ENCODE data around the gene ENDOD1. TPM values are rescaled to one million over a fixed set of nuclear protein-coding genes. Genes with fewer than 3 reads are reported as not detected.
"Not testable (repeated sequence)": the region's sequence is repeated elsewhere in the genome, so short reads cannot be mapped to it uniquely, and the experiment has no call there.

Gene ENDOD1
- polyA plus RNA-seq, 3 donors: 18.1 to 24.4 (median 22.4) TPM

DNA sequence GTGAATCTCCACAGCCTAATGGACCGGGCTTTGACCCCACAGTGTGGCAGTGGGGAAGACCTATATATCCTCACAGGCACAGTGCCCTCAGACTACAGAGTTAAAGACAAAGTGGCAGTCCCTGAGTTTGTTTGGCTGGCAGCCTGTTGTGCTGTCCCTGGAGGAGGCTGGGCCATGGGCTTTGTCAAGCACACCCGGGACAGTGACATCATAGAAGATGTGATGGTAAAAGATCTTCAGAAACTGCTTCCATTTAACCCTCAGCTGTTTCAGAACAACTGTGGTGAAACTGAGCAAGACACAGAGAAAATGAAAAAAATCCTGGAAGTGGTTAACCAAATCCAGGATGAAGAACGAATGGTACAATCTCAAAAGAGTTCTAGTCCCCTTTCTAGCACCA, 39.0 kb downstream of the ENDOD1 start:
- no peak for DNase-seq (ENCODE audit: extremely low read depth in 1 of 11, low read depth in 9 of 11, low spot score in 4 of 11)

DNA sequence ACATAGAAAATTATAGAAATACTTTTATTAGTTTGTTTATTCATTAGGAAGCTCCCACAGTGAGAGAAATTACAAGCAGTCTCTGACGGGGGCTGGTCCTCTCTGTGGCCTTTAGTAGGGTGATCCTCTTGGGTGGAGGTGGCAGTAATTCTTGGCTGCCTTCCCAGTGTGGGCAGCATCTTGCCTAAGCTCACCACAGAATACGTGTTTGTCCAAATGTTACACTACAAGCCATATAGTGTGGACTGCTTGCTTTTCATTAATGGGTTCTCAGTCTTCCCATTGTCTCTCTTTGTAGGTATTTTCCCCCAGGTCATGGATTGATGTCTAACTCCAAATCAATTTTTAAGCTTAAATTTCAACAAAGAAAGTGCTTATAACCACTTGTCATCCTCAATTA, 43.3 kb downstream of the ENDOD1 start:
- no peak for DNase-seq (ENCODE audit: extremely low read depth in 1 of 11, low read depth in 9 of 11, low spot score in 4 of 11)

DNA sequence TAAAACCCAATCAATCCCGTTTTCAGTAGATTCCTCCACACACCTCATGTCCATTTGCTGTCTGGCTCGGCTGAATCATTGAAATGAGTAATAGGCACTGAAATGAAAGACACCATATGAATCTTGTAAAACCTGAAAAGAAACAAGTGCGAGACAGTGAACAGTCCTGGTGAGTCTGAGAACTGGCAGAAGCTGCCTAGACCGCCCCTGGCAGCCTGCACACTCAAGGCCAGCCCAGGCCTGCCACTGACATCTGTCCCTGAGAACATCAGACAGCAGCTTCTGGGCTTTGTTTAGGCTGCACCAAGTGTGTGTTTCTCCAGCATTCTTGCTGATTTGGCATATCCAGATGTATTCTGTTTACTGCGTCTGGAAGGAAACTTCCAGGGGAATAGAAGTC, 44.8 kb downstream of the ENDOD1 start:
- DNase-seq (ENCODE audit: extremely low read depth in 1 of 11, low read depth in 9 of 11, low spot score in 4 of 11): no peak

DNA sequence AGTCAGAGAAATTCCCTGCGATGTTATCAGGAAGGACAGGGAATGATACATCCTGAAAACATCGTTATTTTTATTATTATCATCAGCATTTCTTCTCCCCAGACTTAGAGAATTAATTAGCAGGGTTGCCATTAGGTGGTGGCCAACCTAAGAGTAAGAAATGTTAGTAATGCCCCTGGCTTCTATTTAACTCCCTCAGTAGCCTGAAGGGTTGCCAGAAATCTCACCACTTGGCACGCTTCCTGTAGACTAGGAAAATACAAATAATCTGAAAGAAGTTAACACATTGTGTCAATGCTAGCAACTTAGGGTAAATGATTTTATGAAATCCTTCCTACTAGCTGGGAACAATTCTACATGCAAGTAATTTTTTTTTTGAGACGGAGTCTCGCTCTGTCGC, 45.5 kb downstream of the ENDOD1 start:
- DNase-seq (ENCODE audit: extremely low read depth in 1 of 11, low read depth in 9 of 11, low spot score in 4 of 11): no peak

DNA sequence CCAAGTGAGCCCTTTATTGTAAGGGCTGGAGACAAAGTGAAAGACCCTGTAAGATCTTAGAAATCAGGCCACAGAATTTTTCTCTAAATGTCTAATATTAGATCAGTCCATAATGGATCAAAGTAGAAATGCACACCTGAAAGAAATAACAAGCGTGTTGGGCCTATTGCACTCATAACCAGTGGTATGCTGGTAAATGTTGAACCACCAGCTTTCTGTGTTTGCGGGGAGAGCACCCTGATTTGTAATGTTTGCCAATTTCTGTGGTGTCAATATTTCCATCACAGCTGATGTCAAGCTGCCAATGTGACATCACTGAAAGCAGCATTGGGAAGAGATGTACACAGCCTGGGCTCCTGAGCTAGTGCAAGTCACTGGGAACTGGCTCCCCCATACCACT, 46.2 kb downstream of the ENDOD1 start:
- no peak for DNase-seq (ENCODE audit: extremely low read depth in 1 of 11, low read depth in 9 of 11, low spot score in 4 of 11)

DNA sequence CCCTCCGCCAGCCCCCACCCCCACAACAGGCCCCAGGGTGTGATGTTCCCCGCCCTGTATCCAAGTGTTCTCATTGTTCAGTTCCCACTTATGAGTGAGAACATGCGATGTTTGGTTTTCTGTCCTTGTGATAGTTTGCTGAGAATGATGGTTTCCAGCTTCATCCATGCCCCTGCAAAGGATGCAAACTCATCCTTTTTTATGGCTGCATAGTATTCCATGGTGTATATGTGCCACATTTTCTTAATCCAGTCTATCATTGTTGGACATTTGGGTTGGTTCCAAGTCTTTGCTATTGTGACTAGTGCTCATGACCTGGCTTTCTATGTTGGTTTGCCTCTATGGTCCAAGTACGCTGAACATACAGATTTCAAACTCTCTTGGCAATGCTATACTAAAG, 47.1 kb downstream of the ENDOD1 start:
- not testable (repeated sequence) for DNase-seq (ENCODE audit: extremely low read depth in 1 of 11, low read depth in 9 of 11, low spot score in 4 of 11)

DNA sequence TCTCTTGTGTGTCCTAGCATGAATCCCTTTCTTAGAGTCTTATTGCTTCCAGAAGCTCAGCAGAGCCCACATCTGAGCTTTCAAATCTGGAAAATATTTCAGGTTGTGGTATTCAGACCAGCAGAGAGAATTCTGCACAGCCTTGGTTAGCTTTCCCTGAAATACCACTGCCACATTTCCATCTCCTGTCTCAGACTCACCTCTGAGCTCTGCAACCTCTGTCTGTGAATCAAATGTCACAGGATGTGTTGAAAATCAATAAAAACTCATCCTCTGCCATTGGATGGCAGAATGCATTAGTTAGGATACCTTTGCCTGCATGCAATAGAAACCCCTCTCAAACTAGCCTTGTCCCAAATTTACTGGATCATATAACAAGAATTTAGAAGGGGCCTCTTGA, 47.7 kb downstream of the ENDOD1 start:
- DNase-seq (ENCODE audit: extremely low read depth in 1 of 11, low read depth in 9 of 11, low spot score in 4 of 11): no peak

DNA sequence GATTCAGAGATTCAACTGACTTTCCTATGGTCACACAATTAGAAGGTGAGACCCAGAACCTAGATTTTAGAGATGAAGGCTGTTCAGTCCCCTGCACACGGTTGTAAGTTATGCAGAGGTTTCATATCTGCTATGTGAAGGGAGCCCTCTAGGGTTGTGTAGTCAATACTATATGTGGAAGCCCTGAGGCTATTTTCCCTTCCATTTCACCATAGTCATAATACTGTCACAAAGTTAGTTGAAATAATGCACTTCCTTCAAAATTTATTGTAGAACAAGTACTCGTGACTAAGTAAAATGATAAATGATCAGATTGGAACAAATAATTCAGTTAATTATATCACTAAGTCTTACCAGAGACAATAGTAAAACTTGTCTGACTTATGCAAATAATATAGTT, 48.8 kb downstream of the ENDOD1 start:
- peak in 1 of 11 donors; percentile 18 for DNase-seq (ENCODE audit: extremely low read depth in 1 of 11, low read depth in 9 of 11, low spot score in 4 of 11)

DNA sequence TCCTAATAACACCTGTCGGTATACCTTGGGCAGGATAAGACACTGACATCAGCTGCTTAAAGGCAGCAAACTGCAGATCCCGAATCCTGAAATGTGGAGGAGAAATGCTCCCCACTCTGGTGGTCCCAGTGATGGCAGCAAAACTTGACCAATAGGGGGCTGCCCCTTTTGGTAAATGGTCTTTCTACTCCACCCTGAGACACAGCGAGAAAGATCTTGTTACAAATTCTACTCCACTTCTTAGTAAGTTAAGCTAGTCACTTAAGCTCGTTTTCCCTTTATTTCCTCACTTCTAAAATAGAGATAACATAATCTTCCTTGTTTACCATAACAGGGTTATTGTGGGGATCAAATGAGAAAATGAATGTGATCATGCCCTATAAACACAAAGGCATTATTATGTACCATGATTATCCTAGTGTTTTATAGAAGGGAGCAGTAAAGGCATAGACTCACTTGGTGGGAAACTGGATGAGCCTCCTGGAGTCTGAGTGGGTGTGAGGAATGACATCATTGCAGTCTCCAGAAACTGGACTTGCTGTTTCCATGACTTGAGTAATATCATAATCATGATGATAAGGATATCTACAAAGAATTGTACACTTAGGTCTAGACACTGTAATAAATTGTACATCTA, 50.9 kb downstream of the ENDOD1 start:
- no peak for DNase-seq (ENCODE audit: extremely low read depth in 1 of 11, low read depth in 9 of 11, low spot score in 4 of 11)

DNA sequence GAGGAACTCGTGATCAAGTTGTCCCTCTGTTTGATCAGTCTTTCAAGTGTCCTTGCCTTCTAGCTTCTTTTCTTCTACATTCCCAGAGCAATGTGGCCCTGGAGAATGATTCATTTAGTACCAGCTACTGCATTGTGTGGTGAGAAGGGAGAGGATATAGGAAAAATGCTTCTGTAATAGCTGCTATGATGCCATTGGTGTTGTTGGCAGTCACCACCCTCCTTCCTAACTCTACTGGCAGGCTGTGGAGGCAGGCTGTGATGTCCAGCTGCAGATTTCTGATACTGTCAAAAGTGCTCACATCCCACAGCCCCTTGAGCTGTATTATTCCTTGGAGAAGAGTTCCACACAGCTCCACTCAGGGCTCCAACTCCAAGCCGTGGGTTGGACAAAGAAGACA, 52.8 kb downstream of the ENDOD1 start:
- DNase-seq (ENCODE audit: extremely low read depth in 1 of 11, low read depth in 9 of 11, low spot score in 4 of 11): no peak

DNA sequence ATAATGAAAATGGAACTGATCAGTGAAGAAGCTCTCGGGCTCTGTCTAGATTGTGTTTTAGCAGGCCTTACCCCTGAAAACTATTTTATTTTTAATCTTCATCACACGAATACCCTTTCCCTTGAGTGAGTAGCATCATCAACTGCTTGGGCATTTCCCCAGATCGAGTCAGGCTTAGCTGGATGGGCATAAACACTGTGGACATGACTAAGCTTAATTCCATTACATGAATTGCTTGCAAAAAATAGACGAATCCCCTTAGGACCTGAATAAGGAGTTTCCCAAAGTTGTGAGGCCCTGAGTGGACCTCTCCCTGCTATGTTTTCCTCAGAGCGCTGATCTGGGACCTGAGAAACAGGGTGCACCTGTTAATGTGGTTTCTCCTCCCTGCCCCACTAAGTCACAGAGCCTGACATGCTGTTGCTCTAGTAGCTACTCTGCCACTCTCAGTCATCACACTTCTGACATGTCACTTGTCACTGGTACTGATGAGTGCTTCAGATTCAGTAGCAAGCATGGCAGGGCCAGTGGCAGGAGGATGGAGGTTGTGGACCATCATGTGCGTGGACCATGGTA, 53.5 kb downstream of the ENDOD1 start:
- no peak for DNase-seq (ENCODE audit: extremely low read depth in 1 of 11, low read depth in 9 of 11, low spot score in 4 of 11)

DNA sequence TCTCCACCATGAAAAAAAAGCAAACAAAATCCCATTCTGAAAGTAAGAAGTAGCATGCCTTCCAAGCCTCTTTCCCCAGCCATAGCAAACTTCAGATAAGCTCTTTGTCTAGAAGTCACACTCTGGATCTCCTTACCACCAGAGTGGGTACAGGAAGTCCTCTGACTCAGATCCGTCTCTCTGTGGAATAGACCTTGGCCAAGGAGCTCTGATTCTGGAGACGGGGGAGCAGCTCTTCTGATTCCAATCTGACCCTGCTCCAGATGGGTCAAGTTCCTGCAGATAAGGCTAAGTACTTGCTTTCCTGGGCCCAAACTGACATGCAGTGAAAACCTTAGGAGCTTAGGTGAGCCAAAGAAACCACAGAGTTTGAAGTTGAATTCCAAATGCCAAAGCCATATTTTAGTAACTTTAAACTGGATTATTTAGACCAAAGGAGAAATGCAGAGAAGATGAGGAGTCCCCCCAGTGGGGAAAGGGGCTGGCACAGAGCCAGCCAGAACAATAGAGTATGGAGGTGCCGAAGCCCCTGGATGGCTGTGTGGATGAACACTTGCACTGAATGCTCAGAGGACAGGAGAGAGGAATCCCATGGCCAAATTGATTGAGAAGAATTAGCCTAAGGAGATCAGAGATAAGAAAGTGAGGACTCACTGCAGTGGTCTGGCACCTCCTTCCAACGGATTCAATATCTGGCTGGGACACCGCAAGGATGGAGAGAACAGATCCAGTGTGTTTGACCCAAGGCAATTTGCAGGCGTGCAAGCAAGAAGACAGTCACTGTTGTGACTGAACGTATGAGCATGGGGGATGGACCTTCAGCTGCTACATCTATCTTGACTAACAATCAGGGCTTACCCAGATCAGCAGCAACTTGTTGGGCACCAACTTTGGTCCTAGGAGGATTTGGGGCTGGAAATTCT, 54.9 kb downstream of the ENDOD1 start:
- no peak for DNase-seq (ENCODE audit: extremely low read depth in 1 of 11, low read depth in 9 of 11, low spot score in 4 of 11)

DNA sequence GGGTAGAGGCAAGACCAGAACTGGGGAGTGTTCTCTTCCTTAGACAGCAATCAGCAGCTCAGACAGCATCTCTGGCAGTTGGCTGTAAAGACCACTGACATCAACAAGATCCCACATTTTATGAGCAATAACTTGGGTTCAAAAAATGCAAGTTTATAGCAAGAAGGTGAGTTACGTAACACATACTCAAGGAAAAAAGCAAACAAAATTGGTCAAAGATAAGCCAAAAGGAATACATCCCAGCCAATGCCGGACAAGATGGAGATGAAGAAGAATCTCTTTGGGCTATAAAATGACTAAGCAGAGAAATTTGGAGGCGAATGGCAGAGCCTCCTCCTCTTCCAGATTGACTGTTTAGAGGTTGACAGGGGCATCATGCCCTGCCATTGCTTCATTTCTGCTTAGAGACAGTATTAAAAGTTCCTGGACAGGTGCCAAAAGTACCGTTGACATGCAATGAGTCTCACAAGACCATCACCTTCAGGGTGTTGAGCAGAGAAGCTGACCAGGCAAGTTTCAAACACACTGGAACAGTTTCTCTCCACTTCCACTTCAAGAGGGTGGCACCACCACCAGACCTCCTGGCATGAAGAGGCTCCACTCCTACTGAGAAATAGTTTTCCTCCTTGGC, 55.9 kb downstream of the ENDOD1 start:
- no peak for DNase-seq (ENCODE audit: extremely low read depth in 1 of 11, low read depth in 9 of 11, low spot score in 4 of 11)

DNA sequence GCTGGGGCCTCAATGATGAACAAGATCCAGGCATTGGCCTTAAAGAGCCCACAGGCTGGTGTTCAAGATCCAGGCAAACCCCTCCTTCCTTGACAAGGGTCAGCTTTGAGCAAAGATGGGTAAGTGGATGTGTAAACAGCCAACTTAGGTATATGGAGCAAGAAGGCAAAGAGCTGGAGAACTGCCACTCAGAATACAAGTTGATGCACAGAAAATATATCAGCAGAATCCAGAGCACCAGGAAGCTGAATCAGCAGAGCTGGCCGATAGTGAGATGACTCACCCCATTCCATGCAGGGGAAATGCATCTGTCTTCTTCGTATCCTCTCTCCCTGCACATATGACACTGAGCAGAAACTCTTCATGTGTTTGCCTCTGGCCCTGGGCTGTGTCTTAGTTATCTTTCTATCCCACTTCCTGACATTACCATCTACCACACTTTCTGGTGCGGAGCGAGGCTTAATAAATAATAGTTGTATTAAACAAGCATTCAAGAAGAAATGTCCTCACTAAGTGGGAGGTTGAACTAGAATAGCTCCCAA, 57.8 kb downstream of the ENDOD1 start:
- peak in 1 of 11 donors; percentile 18 for DNase-seq (ENCODE audit: extremely low read depth in 1 of 11, low read depth in 9 of 11, low spot score in 4 of 11)

DNA sequence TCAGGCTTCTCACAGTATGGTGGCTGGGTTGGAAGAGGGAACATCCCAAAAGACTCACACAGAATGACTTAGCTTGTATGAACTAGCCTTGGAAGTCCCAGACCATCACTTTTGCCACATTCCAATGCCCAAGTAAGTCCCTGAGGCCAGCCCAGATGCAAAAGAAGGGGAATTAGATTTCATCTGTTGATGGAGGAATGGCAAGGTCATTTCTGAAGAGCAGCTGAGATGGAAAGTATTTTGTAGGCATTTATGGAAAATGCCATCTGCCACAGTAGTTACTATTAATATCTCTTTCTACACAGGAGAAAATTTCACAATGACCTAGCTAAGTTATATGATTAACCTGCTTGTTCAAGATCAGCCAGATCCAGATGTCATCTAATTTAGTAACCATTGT, 58.8 kb downstream of the ENDOD1 start:
- no peak for DNase-seq (ENCODE audit: extremely low read depth in 1 of 11, low read depth in 9 of 11, low spot score in 4 of 11)

DNA sequence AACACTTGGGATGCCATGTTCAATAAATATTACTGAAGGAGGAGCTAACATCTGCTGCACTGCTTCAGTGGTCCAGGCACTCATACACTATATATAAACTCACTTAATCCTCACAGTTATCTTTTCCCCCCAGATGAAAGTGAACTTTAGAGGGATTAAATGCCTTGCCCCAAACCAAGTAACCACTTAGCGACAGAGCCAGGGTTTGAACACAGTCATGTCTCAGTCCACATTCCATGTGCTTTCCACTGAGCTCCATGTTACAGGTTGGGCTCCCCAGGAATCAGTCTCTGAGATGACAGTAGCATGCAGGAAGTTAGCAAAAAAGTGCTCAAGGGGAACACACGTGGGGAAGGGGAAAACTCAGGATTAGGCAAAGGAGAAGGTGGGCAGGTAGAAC, 59.3 kb downstream of the ENDOD1 start:
- DNase-seq (ENCODE audit: extremely low read depth in 1 of 11, low read depth in 9 of 11, low spot score in 4 of 11): no peak

DNA sequence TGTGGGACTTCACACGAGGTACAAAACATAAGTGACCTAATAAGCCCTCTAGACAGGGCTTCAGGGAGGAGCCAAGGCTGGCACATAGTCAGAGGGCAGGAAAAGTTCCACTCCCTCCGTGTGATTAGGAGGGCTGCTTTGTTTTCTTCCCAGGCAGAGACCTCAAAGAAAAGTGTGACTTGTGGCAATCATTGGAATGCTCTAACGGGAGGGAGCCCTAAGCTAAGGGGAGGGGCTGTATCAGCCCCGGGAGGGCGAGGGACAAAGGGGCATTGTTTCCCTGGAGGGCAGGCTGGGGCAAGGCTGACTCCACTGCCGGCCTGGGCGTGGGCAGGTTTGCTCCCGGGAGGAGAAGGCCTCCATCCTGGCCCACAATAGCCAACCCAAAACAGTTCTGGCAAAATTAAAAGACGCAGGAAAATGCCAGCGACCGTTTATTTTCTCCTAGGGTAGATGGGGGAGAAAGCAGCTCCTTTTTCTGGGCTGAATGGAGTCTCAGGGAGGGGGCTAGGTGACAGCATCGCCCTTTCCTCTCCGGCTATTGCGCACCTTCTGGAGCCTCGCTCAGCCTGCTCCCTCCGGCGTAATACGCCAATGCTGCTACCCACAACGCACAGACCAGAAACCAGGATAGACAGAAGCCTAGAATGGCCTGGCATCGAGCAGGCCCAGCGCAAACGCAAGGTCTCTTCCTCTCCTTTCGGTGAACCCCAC, 60.2 kb downstream of the ENDOD1 start:
- peak in 4 of 11 donors; percentile 7 to 22 (median 18) for DNase-seq (ENCODE audit: extremely low read depth in 1 of 11, low read depth in 9 of 11, low spot score in 4 of 11)

DNA sequence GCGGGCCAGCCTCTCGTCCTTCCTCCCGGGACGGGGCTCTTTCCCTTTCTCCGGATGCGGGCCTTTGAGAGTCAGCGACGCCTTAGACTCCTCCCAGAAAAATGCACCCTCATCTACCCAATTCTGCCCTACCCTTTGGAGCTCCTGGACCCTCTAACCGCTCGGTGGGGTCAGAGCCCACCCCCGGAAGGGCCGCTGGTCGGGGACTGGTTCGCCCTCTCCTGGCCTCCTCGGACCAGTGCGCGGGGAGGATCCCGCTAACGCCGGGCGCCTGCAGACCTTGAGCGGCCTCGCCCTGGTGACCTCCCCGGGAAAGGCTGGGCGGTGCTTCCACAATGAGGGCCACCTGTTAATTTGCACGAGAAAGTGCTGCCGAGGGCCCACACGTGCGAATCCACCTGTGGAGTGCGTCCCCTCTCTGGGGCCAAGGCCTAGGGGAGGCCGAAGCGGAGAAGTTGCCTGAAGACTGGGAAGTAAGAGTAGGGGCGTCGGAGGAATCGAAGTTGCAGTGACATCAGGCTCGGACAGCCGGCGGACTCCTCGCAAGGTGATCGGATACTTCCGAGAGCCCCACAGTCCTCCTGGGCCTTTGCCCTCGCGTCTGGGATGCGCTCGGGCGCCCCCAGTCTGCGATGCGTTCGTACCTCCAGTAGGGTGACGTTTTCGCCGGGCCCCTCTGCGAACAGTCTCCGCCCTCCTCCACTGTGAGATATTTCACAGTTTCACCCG, 61.5 kb downstream of the ENDOD1 start:
- peak; percentile 86 to 94 (median 91) for DNase-seq (ENCODE audit: extremely low read depth in 1 of 11, low read depth in 9 of 11, low spot score in 4 of 11)
